HepG2 (cell line): Measurements from ENCODE around the gene CARS1. TPM values are rescaled to one million over a fixed set of nuclear protein-coding genes. Genes with fewer than 3 reads are reported as not detected.

Experiments used
- CEBPG ChIP-seq: IDR thresholded peaks from 2 replicates; pipeline ENCODE4 v1.6.1; 2016
- CHCHD3 ChIP-seq: sonication (generic); formaldehyde crosslinking; IDR thresholded peaks from 2 replicates; pipeline ENCODE4 v1.8.0; 2022; ENCODE audit warnings: mild to moderate bottlenecking, missing genetic modification reagents, moderate library complexity
- FOXP4 ChIP-seq: sonication (generic); formaldehyde crosslinking; IDR thresholded peaks from 2 replicates; pipeline ENCODE4 v1.4.0; 2020; ENCODE audit warnings: missing genetic modification reagents
- HES4 ChIP-seq: sonication (generic); formaldehyde crosslinking; IDR thresholded peaks from 2 replicates; pipeline ENCODE4 v1.9.0; 2021; ENCODE audit warnings: mild to moderate bottlenecking, missing genetic modification reagents, borderline replicate concordance
- MYC ChIP-seq: sonication (generic); formaldehyde crosslinking; IDR thresholded peaks from 2 replicates; pipeline ENCODE4 v1.9.0; 2021; ENCODE audit warnings: missing genetic modification reagents, borderline replicate concordance
- RELA ChIP-seq: sonication (generic); formaldehyde crosslinking; IDR thresholded peaks from 2 replicates; pipeline ENCODE4 v1.4.0; 2020; ENCODE audit warnings: missing genetic modification reagents
- REPIN1 ChIP-seq: sonication (generic); formaldehyde crosslinking; IDR thresholded peaks from 2 replicates; pipeline ENCODE4 v1.8.0; 2022; ENCODE audit warnings: missing genetic modification reagents, low read depth, mild to moderate bottlenecking, borderline replicate concordance
- SP1 ChIP-seq, 2 experiments: fragments of 450-650 bp in 1 of 2; sonication (generic) in 1 of 2; formaldehyde crosslinking in 1 of 2; IDR thresholded peaks; 2 replicates each; pipeline versions ENCODE4 v1.4.0 to v1.6.1; 2016 to 2020; ENCODE audit warnings: missing genetic modification reagents in 1 of 2
- YEATS2 ChIP-seq: sonication (generic); formaldehyde crosslinking; IDR thresholded peaks from 2 replicates; pipeline ENCODE4 v1.4.0; 2020; ENCODE audit warnings: missing genetic modification reagents, borderline replicate concordance
- ZBED4 ChIP-seq: sonication (generic); formaldehyde crosslinking; IDR thresholded peaks from 2 replicates; pipeline ENCODE4 v1.4.0; 2020; ENCODE audit warnings: missing genetic modification reagents, borderline replicate concordance
- ZBTB14 ChIP-seq: sonication (generic); formaldehyde crosslinking; IDR thresholded peaks from 2 replicates; pipeline ENCODE4 v1.4.0; 2020; ENCODE audit warnings: missing genetic modification reagents
- ZNF563 ChIP-seq: sonication (generic); formaldehyde crosslinking; IDR thresholded peaks from 2 replicates; pipeline ENCODE4 v1.8.0; 2022; ENCODE audit warnings: mild to moderate bottlenecking, moderate library complexity, missing genetic modification reagents
- ZNF646 ChIP-seq: sonication (generic); formaldehyde crosslinking; IDR thresholded peaks from 2 replicates; pipeline ENCODE4 v1.9.0; 2021; ENCODE audit warnings: mild to moderate bottlenecking, missing genetic modification reagents
- ZNF678 ChIP-seq: sonication (generic); formaldehyde crosslinking; IDR thresholded peaks from 2 replicates; pipeline ENCODE4 v1.4.0; 2020; ENCODE audit warnings: mild to moderate bottlenecking, missing genetic modification reagents
- polyA plus RNA-seq, 8 experiments: library from polyadenylated mRNA; depleted of rRNA in 3 of 8; stranded (reverse) in 7 of 8; unstranded in 1 of 8; fragments of >200 nt; fragmentation: Illumina TruSeq in 4 of 8; extraction: Trizol in 4 of 8; gene quantifications; 2 replicates each; pipeline versions ENCODE4 v1.2.1 to v1.2.3, GENCODE V29; 2011 to 2016; ENCODE audit warnings: low read depth in 4 of 8, missing spikeins in 1 of 8, mixed read lengths in 1 of 8; ENCODE audit not compliant: insufficient read depth in 1 of 8
- total RNA-seq, 5 experiments: library from RNA; depleted of rRNA; stranded (reverse); fragments of >200 nt; fragmentation: Illumina TruSeq; extraction: Trizol; gene quantifications; 2 replicates each; pipeline ENCODE4 v1.2.3, GENCODE V29; 2016; ENCODE audit warnings: low read depth in 1 of 5

The CARS1 gene
- total and polyA plus RNA-seq, 2 of the 13 experiments (the other 11 are each of a cell fraction or from before 2014, with no cell fraction given): 33.8 to 47.0 TPM

- TF ChIP-seq ZBTB14 (CRISPR knock-in tag) (no peak), CEBPG (CRISPR knock-in tag) (no peak), CHCHD3 (CRISPR knock-in tag) (no peak), RELA (no peak), REPIN1 (CRISPR knock-in tag) (peak; percentile 77; the same call in 1 of the 2 replicates), FOXP4 (CRISPR knock-in tag) (peak; percentile 19; the same call in 1 of the 2 replicates), HES4 (CRISPR knock-in tag) (0 out of 2 replicates have a peak, but pooled peaks have one; percentile 46), SP1 (IDR thresholded peaks at IDR 0.05) (no peak), SP1 (CRISPR knock-in tag; IDR thresholded peaks at IDR 0.05) (no peak; the same call in 1 of the 2 replicates), ZBED4 (CRISPR knock-in tag) (no peak), MYC (CRISPR knock-in tag) (peak; percentile 90), ZNF678 (no peak), ZNF646 (CRISPR knock-in tag) (no peak), YEATS2 (CRISPR knock-in tag) (peak; percentile 53; the same call in 1 of the 2 replicates), ZNF563 (CRISPR knock-in tag) (peak; percentile 54; the same call in 1 of the 2 replicates)
These were observed 64.8 kb downstream of the CARS1 start, which contains the start of gene NAP1L4 (continued) for GRCh38 chr11:2992234-2992996.
